GM18499 (cell line): Measurements from ENCODE around the gene SYT5.
"Not testable (repeated sequence)": the region's sequence is repeated elsewhere in the genome, so short reads cannot be mapped to it uniquely, and the experiment has no call there.

Source experiments
- ATAC-seq: cut with Tn5 transposase; IDR thresholded peaks from one replicate; pipeline ENCODE4 v1.9.1; 2021; ENCODE audit warnings: moderate number of reproducible peaks; ENCODE audit not compliant: insufficient read depth, unreplicated experiment

Gene SYT5

GRCh38 chr19:55179606-55180484, at the start of gene SYT5:
SYT5 (minus strand) TSS chr19:55180289; CDS start chr19:55179041, 1,248 bp downstream.
- no peak for ATAC-seq

- ATAC-seq, result no peak
Measured at GRCh38 chr19:55229789-55230182, 49.7 kb upstream of the SYT5 start.

DNA sequence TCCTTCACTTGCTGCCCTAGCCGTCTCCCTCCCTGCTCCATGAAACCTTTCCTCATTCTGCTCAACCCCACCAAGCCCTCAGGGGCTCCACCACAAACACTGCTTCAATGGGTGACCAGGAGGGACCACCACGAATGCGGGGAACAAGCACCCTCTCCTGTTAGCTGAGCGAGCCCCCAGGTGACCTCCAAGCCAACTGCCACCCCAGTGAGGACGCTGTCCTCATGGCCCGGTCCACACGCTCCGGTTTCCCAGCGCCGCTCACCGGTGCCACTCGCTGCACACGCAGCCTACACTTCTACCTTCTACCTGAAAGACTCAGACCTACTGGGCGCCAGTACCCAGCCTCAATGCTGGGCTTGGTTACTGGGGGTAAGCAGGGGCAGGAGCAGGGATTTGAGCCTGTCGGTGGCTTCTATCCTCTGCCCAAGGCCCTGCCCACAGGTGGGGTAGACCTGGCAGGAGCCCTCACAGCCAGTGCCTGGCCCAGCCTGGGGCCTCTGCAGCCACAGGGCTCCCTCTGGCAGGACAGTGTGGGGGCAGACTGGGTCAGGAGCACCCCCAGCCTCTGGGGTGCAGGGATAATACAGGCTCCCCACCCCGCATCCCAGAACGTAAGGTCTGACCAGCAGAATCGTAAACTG, 49.2 kb upstream of the SYT5 start:
- ATAC-seq, result no peak

- no peak for ATAC-seq
Measured at GRCh38 chr19:55228403-55229031, 48.4 kb upstream of the SYT5 start, which contains the start of gene TMEM86B. TMEM86B (minus strand) TSS chr19:55228763; CDS start chr19:55228741, 22 bp downstream.

GRCh38 chr19:55228015-55228391, 47.9 kb upstream of the SYT5 start:
- ATAC-seq, result no peak

GRCh38 chr19:55227241-55228014, 47.3 kb upstream of the SYT5 start:
- ATAC-seq, result no peak

DNA sequence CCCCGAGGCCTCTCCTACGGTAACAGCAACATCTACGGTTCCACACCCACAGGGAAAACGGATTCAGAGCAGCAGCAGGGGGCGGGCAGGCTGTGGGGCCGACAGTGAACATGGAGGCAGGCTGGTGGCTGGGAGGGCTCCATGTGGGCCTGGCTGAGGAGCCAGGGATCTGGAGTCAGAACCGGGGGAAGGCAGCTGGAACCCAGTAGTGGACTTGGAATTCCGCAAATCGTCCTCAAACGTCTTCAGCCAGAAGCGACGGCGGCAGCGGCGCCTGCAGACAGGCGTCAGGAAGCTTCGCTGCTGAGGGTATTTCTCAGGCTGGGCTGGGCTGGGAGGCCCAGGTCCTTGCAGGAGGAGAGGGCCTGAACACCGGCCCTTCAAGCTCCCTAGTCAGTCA, 46.7 kb upstream of the SYT5 start:
- ATAC-seq, result no peak

- no peak for ATAC-seq
Measured at GRCh38 chr19:55226273-55226672, 46.2 kb upstream of the SYT5 start.

DNA sequence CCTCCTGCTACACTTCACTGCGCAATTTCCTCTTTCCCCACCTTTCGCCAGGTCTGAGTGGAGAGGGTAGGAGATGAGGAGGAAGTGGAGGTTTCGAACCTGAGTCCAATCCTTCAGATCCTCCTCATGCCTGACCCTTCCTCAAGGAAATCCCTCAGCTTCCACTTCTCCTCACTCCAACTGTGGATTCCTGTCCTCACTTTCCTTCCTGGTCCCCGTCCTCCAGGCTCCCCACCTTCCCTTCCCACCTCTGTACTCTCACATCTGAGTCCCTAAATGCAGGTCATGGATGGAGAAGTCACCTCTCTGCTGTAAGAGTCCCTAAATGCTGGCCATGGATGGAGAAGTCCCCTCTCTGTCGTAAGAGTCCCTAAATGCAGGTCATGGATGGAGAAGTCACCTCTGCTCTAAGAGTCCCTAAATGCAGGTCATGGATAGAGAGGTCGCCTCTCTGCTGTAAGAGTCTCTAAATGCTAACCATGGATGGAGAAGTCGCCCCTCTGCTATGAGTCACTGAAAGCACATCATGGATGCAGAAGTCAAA, 45.4 kb upstream of the SYT5 start:
- no peak for ATAC-seq

GRCh38 chr19:55224679-55225414, 44.8 kb upstream of the SYT5 start:
- not testable (repeated sequence) for ATAC-seq

- no peak for ATAC-seq
Measured at GRCh38 chr19:55224038-55224665, 44.1 kb upstream of the SYT5 start.

- ATAC-seq, result no peak
Measured at GRCh38 chr19:55223291-55224037, 43.4 kb upstream of the SYT5 start.

- ATAC-seq, result no peak
Measured at GRCh38 chr19:55220525-55220924, 40.4 kb upstream of the SYT5 start.

DNA sequence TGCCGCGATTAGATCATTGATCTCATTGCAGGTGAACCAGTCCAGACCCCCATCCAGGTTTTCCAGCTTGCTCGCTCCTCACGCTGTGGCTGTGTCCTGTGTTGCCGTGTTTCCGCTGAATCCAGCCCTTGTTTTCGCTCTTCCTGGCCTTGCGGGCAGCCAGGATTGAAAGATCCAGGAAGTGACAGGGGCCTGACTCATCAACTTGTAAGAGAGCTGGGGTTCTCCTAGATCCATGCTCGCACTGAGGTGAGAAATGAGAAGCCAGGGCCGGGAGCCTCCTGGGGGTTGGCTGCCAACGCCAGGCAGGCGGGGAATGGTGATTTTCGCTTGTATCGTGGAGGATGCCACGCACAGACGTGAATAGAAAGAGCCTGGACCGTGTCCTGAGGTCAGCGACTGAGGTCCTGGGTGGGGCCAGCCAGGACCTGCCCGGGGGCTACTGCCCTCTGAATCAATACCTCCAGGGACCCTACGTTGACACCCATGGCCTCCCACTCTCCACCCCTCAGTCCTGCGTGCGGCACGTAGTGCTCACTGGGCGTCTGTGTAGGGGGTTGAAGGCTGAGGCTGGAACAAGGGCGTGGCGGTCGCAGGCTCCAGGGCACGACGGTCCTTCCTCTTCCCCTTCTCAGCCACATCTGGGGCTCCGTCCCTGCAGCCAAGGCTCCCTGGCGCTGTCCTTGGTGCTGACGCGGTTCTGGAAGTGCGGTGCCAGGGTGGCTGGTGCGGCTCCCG, 36.5 kb upstream of the SYT5 start:
- ATAC-seq, result no peak

DNA sequence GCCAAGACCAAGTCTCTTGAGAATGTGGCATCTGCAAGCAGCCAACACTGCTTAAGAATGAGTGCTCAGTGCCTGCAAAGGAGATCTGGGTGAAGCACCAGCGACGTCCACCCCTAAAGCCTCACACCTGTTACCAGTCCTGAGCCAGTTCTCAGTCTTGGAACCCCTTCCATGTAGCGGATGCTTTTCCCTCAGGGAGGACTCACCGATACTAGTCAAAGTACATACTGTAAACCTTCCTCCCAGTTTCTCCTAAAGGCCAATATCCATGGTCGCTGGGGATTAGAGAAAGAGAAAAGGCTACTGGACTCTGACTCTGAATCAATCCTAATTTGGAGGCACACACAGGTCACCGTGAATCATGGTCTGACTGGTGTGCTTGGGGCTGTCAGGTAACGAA, 33.5 kb upstream of the SYT5 start:
- no peak for ATAC-seq

GRCh38 chr19:55212447-55212846, 32.4 kb upstream of the SYT5 start:
- ATAC-seq, result no peak

DNA sequence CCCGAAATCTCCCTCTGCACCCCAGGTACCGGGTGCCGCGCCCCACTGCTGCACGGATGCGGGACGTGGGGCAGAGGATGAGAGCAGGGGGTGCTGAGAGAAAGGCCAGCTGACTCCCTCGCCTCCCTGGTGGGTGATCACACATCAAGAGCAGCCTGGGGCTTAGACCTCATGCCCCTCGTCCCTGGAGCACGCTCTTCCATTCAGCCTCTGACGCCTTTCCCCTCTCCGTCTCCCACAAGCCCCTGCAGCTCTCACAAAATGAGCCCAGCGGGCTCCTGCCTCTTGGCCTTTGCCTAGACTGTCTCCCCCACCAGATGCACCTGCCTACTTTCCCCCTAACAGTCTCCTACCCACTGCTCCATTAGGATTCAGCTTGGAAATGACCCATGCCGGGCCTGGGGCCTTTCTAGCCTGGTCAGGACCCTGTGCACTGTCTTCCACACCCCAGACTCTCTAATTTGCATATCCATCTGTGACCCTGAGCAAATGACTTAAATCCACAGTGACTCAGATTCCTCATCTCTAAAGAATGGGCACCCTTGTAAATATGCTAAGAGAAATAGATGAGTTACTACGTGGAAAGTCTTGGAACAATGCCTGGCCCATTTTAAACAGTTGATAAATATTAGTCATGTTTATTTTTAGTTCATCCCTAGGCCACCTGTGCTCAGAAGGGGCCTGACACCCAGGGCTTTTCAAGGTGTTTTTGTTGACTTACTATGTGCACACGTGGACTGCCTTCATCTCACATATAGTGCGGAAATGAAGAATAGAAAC, 29.8 kb upstream of the SYT5 start:
- no peak for ATAC-seq
